ENCODE results near the gene CELF5.

DNA sequence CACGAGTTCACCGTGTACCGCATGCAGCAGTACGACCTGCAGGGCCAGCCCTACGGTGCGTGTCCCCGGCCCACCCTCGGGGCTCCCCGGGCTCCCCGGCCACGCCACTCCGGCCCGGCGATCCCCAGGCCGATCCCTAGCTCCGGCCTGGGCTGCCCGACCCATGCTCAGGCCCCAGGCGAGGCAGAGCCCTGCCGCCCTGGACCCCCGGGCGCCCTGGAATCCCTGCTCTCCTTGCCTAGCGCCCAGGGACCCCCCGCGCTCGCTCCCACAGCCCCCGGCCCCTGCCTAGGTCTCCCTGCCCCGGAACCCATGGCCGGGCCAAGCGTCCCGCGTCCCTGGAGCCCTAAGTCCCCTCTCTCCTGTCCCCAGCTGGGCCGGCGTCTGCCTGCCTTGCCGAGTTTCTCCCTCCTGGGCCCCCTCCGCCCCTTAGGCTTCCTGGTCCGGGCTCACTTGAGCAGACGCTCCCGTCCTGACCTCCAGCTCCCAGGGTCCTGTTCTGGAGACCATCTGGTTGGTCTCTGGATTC lies 38.2 kb upstream of the CELF5 start:
- TF ChIP-seq TAF1 (IDR thresholded peaks at IDR 0.05; ENCODE audit: low read depth): no peak
- TF ChIP-seq TCF12 (IDR thresholded peaks at IDR 0.05; ENCODE audit: low read depth): no peak
- TF ChIP-seq EGR1 (IDR thresholded peaks at IDR 0.05): no peak
- TF ChIP-seq TEAD4 (IDR thresholded peaks at IDR 0.05): no peak
- TF ChIP-seq RAD21 (IDR thresholded peaks at IDR 0.05; ENCODE audit: low read depth): no peak
- no peak for TF ChIP-seq CEBPB (IDR thresholded peaks at IDR 0.05)
- TF ChIP-seq, protein P1, sequence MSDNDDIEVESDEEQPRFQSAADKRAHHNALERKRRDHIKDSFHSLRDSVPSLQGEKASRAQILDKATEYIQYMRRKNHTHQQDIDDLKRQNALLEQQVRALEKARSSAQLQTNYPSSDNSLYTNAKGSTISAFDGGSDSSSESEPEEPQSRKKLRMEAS (IDR thresholded peaks at IDR 0.05): no peak
- no peak for TF ChIP-seq NFIC (IDR thresholded peaks at IDR 0.05)
- TF ChIP-seq YY1 (IDR thresholded peaks at IDR 0.05; ENCODE audit: low read depth): no peak
- no peak for TF ChIP-seq REST (IDR thresholded peaks at IDR 0.05; ENCODE audit: low read depth)

Data from Ishikawa (cell line).